HG03442 (cell line): Measurements from ENCODE around the gene PSMA7.

Source experiments
- ATAC-seq: cut with Tn5 transposase; IDR thresholded peaks from one replicate; pipeline ENCODE4 v1.9.1; 2021; ENCODE audit warnings: mild to moderate bottlenecking, moderate library complexity; ENCODE audit not compliant: unreplicated experiment

PSMA7 gene

DNA sequence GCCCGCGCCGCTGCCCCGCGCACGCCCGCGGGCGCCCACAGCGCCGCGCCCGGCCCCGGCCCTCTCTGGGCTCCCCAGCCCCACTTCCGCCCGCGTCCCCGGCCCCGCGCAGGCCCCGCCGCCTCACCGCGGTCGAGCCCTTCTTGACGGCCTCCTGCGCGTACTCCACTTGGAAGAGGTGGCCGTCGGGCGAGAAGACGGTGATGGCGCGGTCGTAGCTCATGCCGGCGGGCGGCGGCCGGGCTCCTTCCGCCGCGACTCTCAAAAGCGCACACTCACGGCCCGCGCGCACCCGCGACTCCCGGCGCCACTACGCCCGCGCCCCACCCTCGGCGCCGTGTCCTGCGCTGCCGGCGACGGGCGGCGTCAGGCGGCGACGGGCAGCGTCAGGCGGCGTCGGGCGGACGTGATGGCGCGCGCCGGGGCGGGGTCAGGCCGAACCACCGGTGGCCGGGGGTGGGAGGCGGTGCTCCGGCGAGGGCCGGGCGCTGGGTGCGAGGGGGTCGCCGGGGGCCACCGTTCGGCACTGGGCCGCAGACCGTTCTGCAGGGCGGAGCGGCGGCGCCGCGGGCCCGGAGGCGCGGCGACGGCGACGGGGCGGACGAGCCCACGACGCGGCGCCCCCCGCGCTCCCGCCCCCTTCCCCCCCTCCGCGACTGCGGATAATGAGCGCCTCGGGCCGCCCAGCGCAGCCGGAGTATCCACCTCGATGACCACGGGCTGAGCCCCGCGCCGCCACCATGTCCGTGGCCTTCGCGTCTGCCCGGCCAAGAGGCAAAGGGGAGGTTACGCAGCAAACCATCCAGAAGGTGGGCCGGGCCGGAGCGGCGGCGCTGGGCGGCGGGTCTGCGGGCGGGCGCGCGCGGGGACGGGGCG is at the start of gene PSMA7, which contains the start of gene SS18L1:
TSS of gene PSMA7 (minus strand) at position 314 of the 876 bp plus-strand sequence. CDS start at position 223, 91 bp downstream.
TSS of gene SS18L1 (plus strand) at position 689 of the 876 bp plus-strand sequence. CDS start at position 741, 52 bp downstream.
- ATAC-seq = peak; percentile 68

DNA sequence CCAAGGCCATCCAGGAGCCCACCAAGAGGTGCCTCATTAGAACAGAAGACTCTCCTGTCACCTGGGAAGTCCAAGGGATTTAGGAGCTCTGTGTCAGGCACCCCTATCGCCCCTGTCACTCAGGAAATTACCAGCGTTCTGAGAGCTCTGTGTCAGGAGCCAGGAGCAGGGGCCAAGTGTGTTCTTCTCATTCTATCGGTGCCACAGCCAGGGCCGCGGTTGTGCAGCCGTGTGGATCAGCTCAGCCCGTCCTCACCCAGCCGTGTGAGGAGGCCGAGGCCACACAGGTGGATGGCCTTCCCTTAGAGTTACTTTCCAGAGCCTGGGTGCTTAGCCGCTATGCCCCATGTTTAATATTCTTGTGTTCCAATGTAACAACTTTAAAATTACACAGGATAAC is 49.4 kb upstream of the PSMA7 start:
- ATAC-seq = no peak

GRCh38 chr20:62191781-62192559 is 48.8 kb upstream of the PSMA7 start:
- no peak for ATAC-seq

- ATAC-seq = no peak
These were observed 47.6 kb upstream of the PSMA7 start for GRCh38 chr20:62190639-62191411.

DNA sequence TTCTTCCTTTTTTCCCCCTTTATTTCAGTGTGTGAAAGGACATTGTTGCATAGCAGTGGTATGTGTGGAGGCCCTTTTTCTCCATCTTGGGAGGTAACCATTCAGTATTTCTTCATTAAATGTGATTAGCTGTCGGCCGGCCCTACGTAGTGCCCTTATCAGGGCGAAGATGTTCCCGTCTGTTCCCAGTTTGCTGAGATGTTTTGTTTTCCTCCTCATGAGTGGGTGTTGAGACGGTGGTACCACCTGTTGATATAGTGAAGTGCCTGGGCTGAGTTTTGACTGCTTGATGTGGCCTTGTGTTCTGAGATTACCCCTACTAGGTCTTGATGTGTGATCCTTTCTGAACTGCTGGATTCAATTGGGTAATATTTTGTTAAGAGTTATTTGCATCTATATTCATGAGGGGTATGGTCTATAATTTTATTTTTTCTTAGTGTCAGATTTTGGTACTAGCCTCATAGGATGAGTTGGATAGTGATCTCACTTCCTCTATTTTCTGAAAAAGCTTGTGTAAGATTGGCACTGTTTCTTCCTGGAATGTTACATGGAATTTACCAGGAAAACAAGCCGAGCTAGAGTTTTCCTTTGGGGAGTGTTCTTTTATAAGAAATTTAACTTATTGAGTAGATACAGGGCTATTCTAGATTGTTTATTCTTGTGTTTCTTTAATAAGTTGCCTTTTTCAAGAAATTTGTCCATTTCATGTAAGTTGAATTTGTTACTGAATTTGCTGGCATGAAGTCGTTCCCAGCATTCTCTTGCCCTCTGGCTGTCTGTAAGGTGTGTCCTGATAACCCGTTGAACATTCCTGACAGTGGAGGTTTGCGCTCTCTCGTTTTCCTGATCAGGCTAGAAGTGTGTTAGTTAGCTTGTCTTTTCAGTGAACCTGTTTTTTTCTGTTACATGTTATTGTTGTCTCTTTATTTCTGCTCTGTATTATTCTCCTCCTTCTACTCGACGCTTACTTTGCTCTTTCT is 44.0 kb upstream of the PSMA7 start:
- no peak for ATAC-seq

DNA sequence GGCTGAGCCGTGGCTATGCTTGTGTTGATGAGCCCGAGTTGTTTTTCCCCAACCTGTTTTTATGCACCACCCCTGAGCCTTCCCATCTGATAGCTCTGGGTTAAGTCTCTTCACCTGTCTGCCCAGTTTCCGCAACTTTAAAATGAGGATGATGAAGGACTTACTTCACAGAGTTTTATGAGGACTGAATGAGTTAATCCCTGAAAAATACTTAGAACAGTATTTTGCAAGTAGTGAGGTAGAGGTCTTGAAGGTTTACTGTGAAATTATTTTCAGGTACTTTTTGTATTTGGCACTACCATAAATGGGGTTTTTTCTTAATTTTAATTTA is 42.9 kb upstream of the PSMA7 start:
- ATAC-seq = no peak

- no peak for ATAC-seq
These were observed 40.4 kb upstream of the PSMA7 start for GRCh38 chr20:62183426-62184142.

GRCh38 chr20:62182469-62183425 is 39.6 kb upstream of the PSMA7 start, which contains the start of gene MTG2:
Gene MTG2, plus strand, starts transcription at chr20:62183028. Its CDS starts 10,393 bp downstream, at chr20:62193421.
- peak; percentile 92 for ATAC-seq

DNA sequence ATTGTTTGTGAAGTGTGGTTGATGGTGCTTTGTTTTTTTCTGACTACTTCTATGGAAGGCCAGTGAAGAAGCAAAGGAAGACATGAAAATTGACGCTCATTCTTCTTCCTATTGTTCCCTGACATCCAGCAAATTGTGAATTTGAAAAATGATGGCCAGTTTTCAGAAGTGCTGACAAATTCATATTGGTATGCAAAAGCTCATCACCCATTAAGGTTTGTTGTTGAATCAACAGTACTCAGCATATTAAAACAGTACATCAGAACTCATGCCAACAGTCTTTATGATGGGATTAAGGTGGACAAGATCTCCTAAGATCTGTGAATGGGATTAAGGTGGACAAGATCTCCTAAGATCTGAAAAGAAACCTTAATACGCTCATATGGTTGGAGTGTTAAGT is 38.6 kb upstream of the PSMA7 start:
- no peak for ATAC-seq

DNA sequence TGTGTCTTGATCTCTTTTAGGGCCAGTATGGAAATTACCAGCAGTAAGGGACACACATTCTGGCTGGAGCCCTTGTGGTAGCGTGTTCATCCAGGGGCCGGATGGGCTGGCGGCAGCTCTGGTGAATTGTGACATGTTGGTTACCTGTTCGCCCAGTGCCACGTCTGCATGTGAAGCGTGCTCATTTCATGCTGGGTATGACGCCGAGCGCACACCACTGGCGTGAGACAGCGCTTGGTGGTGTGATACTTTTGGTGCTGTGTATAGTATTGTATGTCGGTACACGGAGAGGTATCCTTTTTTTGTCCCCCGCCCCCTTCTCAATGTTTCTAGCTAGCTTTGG is 35.9 kb upstream of the PSMA7 start:
- ATAC-seq = no peak

DNA sequence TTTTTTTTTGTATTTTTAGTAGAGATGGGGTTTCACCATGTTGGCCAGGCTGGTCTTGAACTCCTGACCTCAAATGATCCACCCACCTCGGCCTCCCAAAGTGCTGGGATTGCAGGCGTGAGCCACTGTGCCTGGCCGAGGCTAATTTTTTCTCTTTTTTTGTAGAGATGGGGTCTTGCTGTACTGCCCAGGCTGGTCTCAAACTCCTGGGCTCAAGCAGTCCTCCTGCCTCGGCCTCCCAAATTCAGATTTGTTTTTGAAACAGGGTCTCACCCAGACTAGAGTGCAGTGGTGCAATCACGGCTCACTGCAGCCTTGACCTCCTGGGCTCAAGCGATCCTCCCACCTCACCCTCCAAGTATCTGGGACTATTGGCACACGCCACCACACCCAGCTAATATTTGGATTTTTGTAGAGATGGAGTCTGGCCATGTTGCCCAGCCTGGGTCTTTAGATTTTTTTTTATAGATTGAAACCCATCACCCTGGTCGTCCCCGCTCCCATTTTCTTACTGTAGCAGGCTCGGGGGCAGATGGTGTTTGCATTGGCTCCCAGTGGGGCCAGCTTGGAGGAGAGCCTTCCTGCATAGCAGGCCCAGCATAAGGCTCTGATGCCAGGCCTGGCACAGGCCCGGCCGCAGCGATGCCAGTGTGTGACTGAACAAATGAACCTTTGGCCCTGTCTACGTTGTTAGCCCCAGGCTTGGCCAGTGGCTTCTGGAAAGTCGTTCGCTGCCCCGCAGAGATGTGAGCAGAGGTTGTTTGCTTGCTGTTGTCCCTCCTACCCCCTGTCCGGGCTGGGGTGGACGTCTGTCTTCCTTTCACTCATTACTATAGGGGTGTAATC is 35.3 kb upstream of the PSMA7 start:
- ATAC-seq = no peak

GRCh38 chr20:62177307-62177706 is 34.1 kb upstream of the PSMA7 start:
- ATAC-seq = no peak

DNA sequence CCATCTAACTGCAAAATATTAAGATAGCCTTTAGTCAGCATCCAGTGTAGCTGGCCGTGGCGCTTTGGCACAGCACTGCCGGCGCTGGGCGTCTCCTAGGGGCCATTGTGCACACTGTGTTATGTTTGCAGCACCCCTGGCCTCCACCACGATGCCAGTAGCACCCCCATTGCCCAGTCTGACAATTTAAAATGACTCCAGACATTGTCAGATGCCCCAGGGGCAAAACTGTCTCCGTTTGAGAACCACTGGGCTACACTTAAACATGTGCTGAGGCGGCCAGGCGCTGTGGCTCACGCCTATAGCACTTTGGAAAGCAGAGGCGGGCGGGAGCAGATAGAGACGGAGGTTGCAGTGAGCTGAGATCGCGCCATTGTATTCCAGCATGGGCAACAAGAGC is 33.7 kb upstream of the PSMA7 start:
- no peak for ATAC-seq

GRCh38 chr20:62175711-62176110 is 32.5 kb upstream of the PSMA7 start:
- ATAC-seq = no peak

GRCh38 chr20:62174870-62175624 is 31.9 kb upstream of the PSMA7 start:
- no peak for ATAC-seq

- ATAC-seq = no peak
These were observed 31.0 kb upstream of the PSMA7 start for GRCh38 chr20:62174021-62174804.
